ENCODE data around the gene TRIM23.

- TF ChIP-seq CTCF (IDR thresholded peaks at IDR 0.05), result no peak
- TF ChIP-seq EZH2 (IDR thresholded peaks at IDR 0.05; ENCODE audit: borderline replicate concordance, insufficient read depth, low read depth, low read length, poor library complexity, severe bottlenecking), result no peak
These were observed 75.9 kb downstream of the TRIM23 start for GRCh38 chr5:65548281-65548680.

Data from B cell (primary cell).